Activated CD4-positive, CD25-positive, alpha-beta regulatory T cell treated with anti-CD3 and anti-CD28 coated beads, Interleukin-2, amount 50 U/mL, for 24 hours (primary cell): ENCODE data around the gene PRR33.

ENCODE experiments used
- ATAC-seq, 2 donors: fragments of 150-1000 bp; cut with Tn5 transposase; one replicate each; pipeline ENCODE4 v1.10.0; 2021; ENCODE audit warnings: mild to moderate bottlenecking in 1 of 2, moderate library complexity in 1 of 2

The PRR33 gene

DNA sequence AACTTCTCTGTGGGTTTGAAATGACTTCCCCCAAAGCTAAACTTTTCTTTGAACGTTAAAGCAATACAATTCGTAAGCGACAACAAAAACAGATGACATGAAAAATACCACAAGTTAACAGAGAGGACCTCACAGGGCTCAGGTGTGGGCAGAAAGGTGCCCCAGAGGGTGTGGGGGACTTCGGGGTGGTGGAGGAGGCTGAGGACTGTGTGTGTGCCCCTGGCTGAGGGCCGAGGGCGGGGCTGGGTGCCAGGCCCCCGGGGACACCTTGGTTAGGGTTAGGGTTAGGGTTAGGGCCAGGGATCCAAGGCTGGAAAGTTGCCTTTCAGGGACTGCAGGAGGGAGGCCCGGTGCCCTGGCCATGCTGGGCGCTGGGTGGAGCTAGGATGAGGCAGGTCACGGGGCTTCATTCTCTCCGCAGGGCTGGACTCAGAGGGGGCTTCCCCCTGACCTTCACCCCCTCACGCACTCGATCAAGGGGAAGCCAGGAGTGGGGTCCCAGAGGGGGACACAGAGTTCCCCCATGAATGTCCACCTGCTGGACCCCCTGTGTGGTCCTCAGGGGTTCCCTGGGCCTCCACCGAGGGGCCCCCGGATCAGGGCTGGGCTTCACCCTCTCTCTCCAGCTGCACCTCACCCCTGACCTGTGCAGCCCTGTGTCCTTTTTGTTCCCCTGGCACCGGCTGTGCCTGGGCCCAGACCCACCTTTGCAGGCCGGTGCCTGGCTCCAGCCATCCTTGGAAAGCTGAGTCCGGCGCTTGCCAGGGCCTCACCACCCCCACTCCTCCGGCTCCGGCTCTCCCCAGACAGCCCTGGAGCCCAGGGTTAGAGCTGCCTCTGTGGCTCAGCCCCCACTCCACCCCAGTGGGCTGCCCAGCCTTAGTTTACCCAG lies 45.9 kb downstream of the PRR33 start:
- ATAC-seq = peak; percentile 66 to 79

DNA sequence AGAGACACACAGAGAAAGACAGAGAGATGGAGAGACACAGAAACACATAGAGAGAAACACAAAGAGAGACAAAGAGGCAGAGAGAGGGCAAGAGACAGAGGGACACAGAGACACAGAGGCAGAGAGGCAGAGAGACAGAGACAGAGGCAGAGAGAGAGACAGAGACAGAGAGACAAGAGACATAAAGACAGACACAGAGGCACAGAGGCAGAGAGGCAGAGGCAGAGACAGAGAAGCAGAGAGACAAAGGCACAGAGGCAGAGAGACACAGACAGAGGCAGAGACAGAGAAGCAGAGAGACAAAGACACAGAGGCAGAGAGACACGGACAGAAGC lies 46.6 kb downstream of the PRR33 start:
- no peak for ATAC-seq

DNA sequence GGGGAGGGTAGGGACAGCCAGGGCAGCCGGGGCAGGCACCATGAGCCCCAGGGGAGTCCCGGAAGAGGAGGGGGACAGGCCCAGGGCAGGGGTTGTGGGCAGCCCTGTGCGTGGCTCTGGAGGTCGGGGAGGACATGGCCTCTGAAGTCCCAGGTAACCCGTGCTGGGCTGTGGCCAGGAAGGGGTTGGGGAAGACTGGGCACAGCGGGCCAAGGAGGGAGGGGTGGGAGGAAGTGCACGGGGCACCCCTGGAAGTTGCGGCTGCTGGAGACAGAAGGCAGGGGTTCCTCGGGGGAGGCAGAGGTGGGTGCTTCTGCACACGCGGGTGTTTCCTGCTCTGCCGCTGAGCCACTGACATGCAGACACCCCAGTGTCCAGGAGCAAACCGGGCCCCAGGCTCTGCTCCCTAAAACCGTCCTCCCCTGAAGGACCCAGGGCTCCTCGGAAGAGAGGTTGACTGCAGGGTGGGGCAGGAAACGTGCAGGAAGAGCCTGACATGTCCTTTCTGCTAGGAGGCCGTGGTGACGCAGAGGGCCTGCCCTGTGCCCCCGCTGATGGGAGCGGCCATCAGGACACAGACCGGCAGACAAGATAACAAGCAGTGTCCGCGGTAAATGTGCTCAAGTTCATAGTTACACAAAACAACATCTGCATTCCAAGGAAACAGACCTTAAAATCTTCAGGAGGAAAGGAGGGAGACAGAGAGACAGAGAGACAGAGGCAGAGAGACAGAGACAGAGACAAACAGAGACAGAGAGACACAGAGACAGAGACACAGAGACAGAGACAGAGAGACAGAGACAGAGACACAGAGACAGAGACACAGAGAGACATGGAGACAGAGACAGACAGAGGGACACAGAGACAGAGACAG lies 47.2 kb downstream of the PRR33 start:
- peak; percentile 54 to 68 for ATAC-seq

DNA sequence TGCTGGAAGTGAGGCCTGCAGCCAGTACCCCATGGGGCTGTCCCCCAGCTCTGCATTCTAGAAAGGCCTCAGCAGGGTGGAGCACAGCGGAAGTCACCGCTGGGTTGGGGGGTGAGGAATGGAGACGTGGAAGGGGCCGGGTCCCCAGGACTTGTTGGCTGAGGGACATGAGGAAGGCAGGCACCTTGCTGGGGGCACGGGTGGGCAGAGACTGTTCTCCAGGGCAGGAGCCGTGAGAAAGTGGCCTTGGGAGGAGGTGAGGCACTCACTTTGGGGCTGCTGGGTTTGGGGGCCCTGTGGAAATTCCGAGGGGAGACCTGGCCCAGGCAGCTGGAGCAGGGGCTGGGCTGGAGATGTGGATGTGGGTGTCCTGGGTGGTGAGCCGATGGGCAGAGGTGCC lies 47.9 kb downstream of the PRR33 start:
- ATAC-seq = no peak

DNA sequence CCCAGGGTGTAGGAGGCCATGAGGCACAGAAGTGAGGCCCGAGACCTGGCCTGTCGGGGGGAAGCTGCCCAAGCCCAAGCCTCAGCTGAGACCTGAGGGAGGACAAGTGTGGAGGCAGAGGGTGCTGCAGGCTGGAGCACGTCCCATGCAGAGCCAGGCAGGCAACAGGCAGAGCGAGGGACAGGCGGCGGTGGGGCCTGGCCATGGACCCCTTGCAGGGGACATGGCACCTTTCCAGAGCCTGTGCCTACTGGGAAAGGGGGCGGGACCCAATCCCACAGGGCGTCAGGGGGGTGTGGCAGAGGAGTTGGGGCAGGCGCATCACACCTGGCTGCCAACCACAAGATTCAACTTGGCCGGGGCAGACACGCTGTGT lies 48.6 kb downstream of the PRR33 start:
- ATAC-seq = no peak

DNA sequence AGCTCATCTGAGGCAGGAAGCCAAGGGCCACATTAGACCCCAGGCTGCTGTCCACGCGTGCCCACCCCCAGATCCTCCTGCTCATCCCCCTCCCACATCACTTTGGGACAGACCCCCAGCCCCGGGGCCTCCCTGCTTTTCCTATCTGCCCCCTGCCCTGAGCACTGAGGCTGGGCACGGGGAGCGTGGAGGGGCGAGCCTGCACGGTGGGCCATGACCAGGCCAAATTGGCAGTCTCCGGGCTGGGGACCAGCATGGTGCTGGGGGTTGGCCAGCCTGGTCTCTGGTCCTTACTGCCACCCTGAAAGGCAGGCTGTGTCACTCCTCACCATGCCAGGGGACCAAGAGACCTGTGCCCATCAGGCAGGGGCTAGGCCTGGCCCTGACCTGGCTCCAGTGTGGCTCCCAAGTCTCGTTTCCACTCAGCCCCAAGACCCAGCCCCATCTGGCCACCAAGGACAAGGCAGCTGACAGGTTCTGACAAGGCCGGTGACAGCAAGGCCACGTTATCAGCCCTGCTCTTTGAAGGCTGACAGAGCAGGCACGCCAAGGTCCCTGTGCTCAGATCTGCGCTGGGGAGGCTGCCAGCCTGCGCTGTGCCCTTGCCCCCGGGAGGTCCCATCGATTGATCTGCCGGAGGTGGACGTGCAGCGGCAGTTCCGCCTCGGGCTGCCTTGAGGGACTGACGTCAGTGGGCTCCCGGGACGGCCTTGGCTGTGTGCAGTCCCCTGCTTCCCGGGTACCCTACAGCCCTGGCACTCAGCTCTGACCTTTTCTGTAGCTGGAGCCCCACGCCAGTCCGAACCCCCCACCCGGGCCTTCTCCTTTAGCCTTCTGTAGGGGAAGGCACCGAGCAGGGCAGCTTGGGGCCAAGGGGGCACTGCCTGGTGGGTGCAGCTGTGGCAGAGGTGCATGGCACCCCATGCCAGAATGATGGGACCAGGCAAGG lies 49.3 kb downstream of the PRR33 start:
- no peak for ATAC-seq

DNA sequence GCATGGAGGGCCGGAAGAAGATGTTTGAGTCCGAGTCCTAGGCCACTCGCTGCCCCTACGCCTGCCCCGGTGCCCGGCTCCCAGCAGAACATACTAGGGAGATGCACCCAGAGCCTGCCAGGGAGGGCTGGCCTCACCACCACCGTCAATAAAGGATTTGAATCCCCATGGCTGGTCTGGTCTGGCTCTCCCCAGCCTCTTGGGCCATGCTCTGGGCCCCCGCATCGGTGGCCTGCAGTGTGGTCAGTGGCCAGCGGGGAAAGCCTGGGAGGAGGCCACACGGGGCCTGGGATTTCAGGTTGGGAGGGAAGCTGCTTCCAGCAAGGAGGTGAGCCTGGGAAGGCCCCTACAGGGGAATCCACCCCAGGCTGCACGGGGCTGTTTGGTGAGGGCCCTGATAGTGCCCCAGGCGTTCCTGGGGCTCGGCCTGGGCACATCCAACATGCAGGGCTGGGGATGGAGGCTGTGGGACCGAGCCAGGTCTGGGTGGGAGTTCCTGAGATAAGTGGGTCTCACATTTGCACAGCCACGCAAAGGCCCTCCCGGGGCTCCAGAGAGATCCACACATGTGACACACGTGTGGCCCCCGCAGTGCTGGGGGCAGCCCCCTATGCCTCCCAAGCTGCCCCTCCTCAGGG lies 50.1 kb downstream of the PRR33 start:
- no peak for ATAC-seq

DNA sequence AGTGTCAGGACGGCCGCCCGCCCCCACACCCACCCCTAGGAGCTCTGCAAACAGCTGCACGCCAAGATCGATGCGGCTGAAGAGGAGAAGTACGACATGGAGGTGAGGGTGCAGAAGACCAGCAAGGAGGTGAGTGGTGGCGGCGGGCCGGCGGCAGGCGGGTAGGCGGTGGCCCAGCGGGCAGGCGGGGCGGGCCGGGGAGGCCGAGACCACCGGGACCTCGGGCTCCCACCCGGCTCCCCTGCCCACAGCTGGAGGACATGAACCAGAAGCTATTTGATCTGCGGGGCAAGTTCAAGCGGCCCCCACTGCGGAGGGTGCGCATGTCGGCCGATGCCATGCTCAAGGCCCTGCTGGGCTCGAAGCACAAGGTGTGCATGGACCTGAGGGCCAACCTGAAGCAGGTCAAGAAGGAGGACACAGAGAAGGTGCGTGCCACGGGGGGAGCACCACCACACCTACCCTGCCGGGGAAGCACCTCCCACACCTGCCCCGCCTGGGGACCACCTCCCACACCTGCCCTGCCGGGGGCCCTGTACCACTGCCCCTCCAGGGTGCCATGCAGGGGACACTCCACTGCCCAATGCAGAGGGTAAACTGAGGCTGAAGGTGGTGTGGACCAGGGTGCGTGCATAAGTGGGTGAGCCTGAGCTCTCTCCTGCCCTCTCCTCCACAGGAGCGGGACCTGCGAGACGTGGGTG lies 50.8 kb downstream of the PRR33 start:
- ATAC-seq = no peak

DNA sequence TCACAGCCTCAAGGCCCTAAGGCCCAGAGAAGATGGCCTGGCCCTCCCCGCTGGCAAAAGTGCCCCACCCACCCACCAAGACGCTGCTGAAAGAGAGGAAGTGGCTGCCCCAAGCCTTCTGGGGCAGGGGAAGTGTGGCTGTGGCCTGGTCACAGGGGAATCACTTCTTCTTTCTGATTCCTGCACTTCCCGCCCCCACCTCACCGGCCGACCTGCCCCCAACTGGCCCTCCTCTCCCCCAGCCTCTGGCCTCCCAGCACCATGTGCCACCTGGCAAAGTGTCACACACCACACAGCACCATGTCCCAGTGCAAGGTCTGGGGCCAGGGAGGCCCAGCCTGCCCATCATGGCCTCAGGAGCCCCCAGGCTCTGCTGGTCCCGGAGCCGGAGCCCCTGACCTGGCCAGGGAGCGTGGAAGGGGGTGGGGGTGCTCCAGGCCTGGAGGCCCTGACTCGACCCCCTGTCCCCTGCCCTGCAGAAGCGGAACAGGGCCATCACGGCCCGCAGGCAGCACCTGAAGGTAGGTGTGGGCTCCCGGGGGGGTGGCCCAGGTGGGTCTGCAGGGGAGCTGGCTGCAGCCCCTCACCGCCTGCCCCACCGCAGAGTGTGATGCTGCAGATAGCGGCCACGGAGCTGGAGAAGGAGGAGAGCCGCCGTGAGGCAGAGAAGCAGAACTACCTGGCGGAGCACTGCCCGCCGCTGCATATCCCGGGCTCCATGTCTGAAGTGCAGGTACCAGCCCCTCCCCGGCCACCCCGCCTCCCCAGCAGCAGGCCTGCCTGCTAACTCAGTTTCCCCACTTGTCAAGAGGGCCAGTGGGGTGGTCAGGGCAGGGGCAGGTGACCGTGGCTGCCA lies 51.5 kb downstream of the PRR33 start:
- ATAC-seq = no peak

DNA sequence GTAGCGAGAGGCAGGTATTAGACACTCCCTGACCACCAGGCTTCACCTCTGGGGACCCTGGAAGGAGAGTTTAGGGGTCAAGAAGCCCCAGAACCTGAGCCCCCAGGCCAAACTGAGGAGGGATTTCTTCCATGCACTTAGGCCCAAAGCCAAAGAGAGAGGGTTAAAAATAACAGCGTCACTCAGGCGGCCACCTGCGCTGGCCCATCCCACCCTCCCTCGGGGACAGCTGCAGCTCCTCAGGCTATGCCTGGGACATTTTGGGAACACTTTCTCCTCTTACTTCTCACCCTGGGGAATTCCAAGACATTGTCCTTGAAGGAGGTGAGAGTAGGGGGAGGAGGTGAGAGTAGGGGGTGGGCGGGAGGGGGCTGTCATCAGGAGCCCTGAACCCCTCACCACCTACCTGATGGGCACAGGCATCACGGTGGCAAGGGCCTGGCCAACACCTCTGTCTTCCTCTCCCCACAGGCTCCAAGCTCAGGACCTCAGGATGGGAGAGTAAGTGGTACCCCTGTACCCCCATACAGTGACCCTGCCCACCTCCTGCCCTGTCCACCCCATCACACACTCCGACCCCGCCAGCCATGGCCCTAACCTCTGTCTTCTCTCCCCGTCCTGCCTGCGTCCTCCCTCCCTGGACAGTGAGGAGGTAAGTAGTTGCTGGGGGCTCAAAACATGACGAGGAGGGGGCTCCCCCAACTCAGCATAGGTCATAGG lies 52.3 kb downstream of the PRR33 start:
- ATAC-seq = no peak

DNA sequence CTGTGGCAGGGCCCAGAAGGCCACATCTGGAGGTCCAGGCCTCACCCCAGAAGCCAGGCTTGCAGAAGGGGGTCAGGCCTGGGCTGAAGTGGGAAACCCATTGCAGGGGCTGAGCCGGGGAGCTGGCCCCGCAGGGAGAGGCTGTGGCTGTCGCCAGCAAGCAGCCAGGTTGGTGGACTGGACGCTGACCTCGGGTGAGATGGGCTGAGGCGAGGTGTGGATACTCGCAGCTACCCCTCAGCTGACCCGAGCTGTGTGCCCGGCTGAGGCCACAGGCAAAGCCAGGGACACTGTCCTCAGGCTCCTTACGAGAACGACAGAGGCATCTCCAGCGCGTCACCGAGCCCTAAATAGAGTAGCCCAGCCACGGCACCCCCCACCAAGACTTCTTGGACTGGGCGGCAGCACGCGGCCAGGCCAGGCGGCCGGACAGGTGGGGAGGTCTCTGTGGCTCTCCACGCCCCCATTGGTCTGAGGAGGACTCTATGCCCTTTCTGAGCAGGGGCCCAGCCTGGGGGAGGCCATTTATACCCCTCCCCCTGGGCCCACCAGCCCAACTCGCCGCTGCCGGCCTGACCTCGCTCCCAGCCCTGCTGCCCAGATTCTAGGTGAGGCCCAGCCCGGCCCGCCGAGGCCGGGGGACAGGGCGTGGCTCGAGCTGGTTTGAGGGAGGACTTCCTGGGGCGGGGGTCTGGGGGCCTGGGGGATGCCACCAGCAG lies 53.1 kb downstream of the PRR33 start, which contains the start of gene TNNI2:
TNNI2 (plus strand) TSS at position 556 of the 719 bp plus-strand sequence. CDS start 716 bp downstream, outside the sequence.
- no peak for ATAC-seq
